LNCaP clone FGC (cell line): ENCODE results near the gene TBC1D8B.

ENCODE experiments used
- DNase-seq: peaks from one replicate; pipeline ENCODE4 v3.0.0-alpha.2; 2011; ENCODE audit warnings: low read depth
- H3K4me3 ChIP-seq: 2 replicates; pipeline ENCODE4 v1.5.1; 2011; ENCODE audit warnings: mild to moderate bottlenecking, low read depth, low read length, control low read depth
- TF ChIP-seq, protein P1 (sequence below): IDR thresholded peaks from 2 replicates; pipeline ENCODE4 v1.5.1; 2012; ENCODE audit warnings: mild to moderate bottlenecking; ENCODE audit not compliant: control insufficient read depth, insufficient read depth; ENCODE audit errors: extremely low read depth

Gene TBC1D8B

DNA sequence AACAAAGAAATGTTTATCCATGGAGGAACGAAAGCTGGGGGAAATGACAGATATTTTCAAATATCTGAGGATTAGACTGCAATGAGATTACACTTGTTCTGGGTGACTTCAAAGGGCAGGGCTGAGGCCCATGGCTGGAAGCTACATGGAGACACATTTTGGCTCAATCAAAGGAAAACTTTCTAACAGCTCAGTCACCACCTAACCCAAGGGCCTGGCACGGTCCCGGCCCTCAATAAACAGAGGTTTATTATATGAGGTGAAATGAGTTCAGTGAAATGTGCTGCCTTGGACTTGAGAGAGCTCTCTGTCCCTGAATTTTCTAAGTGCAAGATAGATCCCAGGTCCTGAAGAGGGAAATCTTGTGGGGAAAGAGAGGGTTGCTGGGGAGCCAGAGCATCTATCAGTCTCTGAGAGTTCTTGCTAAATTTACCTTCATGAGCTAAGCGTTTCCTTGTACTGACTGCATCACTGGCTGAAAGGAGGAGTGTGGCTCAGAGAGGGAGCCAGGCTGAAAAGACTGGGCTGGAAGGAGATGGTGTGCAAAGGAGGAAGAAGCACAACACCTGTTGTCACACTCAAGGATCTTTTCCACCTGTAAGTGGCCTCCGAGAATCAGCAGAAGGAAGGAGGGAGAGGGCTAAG lies 102.7 kb downstream of the TBC1D8B start:
- no peak overlapping the region for H3K4me3 ChIP-seq
- TF ChIP-seq, protein P1, sequence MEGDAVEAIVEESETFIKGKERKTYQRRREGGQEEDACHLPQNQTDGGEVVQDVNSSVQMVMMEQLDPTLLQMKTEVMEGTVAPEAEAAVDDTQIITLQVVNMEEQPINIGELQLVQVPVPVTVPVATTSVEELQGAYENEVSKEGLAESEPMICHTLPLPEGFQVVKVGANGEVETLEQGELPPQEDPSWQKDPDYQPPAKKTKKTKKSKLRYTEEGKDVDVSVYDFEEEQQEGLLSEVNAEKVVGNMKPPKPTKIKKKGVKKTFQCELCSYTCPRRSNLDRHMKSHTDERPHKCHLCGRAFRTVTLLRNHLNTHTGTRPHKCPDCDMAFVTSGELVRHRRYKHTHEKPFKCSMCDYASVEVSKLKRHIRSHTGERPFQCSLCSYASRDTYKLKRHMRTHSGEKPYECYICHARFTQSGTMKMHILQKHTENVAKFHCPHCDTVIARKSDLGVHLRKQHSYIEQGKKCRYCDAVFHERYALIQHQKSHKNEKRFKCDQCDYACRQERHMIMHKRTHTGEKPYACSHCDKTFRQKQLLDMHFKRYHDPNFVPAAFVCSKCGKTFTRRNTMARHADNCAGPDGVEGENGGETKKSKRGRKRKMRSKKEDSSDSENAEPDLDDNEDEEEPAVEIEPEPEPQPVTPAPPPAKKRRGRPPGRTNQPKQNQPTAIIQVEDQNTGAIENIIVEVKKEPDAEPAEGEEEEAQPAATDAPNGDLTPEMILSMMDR, result no peak
- no peak for DNase-seq

DNA sequence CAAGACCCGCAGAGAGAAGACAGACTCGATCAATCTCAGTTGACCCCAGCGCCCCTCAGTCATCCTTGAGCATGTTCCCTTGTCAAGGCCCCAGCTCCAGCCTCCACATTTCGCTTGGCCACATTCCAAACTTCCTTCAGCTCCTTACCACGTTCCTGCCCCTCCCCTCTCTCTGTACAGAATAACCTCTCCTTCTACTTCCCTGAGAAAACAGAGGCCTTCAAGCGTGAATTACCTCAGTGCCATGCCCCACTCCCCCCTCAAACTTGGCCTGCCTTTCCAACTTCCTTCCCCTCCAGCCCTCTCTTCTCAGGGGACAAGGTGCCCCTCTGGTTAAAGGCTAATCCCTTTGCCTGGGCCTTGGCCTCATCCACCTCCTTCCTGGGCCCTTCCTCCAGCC lies 103.9 kb downstream of the TBC1D8B start:
- H3K4me3 ChIP-seq, result no peak overlapping the region
- TF ChIP-seq, protein P1, result no peak
- no peak for DNase-seq

GRCh38 chrX:106912864-106913263 lies 110.4 kb downstream of the TBC1D8B start:
- DNase-seq, result no peak
- H3K4me3 ChIP-seq, result no peak overlapping the region
- TF ChIP-seq, protein P1, result no peak

DNA sequence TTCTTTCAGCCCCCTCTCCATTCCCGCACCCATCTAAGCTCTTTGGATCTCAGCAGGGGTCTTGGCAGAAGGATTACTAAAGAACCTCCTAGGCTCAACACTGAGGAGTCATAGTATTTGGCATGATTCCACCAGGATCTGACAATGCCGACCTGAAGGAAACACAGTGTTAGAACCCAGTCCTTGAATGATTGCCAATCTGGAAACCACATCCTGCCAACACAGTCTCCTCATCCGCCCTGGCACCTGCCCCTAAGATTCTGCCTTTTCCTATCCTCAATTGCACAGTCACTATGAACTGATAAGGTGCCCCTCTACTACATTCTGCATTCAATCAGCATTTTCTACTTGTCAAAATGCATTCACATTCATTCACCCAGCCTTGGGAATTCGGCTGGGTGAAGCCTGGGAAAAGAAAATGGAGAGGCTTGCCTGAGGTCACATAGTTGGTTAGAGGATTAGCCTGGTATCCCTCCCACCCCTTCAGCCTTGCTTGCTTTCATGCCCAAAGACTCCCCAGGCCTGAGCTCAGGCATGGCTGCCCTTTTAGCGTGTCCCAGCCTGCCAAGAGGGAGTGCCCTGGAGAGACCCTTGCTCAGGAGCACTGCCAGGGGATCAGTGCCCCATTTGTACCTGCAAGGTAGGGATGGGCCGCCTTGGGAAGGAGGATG lies 115.5 kb downstream of the TBC1D8B start:
- TF ChIP-seq, protein P1, result no peak
- no peak for DNase-seq
- H3K4me3 ChIP-seq, result no peak overlapping the region

GRCh38 chrX:106919932-106920452 lies 117.5 kb downstream of the TBC1D8B start, which contains the start of gene CLDN2:
Gene CLDN2 (plus strand): TSS chrX:106920402. CDS start chrX:106928229, 7,827 bp downstream.
- TF ChIP-seq, protein P1, result no peak
- no peak within 1 kb of the TSS for H3K4me3 ChIP-seq
- no peak for DNase-seq

GRCh38 chrX:106921637-106922036 lies 119.2 kb downstream of the TBC1D8B start:
- no peak for DNase-seq
- H3K4me3 ChIP-seq, result no peak overlapping the region
- TF ChIP-seq, protein P1, result no peak
